ENCODE measurements around the gene LINC00237. TPM values are rescaled to one million over a fixed set of nuclear protein-coding genes. Genes with fewer than 3 reads are reported as not detected.

Gene LINC00237
- total and polyA plus RNA-seq, 9 of the 15 experiments (the other 6 are each of a cell fraction or from before 2014, with no cell fraction given), result not detected

DNA sequence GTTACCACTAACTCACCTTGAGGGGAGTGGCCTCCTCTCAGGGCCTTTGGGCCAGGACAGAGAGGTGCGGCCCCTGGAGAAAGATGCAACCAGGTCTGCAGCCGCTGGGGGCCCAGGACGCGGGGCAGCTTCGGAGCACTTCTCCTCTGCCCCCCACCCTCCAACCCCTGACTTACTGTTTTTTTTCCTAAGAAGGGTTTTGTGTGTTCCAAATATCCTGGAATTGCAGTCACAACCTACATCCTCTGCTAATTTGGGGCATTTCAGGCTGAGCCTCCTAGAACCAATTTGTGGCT is 1.7 kb downstream of the LINC00237 start (continued):
- TF ChIP-seq GABPB2 (CRISPR knock-in tag; conservative IDR thresholded peaks at IDR 0.05) (no peak), NFXL1 (CRISPR knock-in tag; IDR thresholded peaks at IDR 0.05) (no peak)
- TF ChIP-seq, protein P1, sequence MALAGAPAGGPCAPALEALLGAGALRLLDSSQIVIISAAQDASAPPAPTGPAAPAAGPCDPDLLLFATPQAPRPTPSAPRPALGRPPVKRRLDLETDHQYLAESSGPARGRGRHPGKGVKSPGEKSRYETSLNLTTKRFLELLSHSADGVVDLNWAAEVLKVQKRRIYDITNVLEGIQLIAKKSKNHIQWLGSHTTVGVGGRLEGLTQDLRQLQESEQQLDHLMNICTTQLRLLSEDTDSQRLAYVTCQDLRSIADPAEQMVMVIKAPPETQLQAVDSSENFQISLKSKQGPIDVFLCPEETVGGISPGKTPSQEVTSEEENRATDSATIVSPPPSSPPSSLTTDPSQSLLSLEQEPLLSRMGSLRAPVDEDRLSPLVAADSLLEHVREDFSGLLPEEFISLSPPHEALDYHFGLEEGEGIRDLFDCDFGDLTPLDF (CRISPR knock-in tag; IDR thresholded peaks at IDR 0.05), result no peak
- TF ChIP-seq, protein P2, sequence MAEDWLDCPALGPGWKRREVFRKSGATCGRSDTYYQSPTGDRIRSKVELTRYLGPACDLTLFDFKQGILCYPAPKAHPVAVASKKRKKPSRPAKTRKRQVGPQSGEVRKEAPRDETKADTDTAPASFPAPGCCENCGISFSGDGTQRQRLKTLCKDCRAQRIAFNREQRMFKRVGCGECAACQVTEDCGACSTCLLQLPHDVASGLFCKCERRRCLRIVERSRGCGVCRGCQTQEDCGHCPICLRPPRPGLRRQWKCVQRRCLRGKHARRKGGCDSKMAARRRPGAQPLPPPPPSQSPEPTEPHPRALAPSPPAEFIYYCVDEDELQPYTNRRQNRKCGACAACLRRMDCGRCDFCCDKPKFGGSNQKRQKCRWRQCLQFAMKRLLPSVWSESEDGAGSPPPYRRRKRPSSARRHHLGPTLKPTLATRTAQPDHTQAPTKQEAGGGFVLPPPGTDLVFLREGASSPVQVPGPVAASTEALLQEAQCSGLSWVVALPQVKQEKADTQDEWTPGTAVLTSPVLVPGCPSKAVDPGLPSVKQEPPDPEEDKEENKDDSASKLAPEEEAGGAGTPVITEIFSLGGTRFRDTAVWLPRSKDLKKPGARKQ (CRISPR knock-in tag; IDR thresholded peaks at IDR 0.05), result no peak

DNA sequence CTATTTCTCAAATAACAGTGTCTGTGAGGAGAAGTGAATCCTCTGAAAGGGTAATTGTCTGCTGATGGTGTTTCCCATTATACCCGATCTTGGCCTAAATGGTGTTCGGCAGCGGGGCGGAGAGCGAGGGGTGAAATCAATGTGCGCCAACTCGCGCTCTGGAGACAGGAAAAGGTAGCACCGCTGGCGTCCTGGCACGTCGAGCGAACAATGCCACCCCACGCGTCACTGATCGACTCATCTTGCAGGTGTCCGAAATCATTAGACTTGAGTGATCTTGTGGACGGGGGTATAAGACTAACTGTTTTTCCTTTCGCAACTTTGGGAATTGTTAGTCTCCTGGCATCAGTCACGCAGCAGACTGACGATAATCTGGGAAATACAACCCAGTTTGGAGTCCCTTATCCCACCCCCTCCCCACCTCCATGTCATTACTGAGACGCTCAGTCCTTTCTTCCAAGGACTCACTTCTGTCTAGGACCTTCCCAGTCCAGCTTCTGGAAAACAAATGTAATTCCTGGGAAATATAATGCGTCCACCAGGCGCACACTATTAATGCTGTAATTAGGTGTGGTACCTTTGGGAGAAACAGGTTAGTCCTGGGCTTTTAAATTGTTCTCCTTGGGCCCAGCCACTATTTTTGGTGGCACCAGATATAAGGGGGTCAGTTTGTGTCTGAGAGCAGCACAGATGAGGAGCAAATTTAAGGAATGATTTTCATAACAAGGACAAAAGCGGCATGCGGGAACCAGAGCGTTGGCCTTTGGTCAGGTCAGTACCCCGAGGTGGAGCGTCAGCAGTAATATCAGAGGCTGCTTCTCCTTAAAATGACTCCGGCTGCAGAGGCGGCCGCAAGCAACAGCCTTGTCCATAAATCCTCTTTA is 2.3 kb downstream of the LINC00237 start:
- WGBS (ENCODE audit: insufficient coverage, low coverage, missing lambda C conversion rate), result 41% methylated on average over 11 of the region's 32 CpGs
- Histone ChIP-seq H3K79me2 (ENCODE audit: control insufficient read depth, insufficient read depth, low read length) (no peaks in the 10 kb centered on the region), H2AFZ (ENCODE audit: low read depth, low read length) (no peak overlapping the region), H3K36me3 (ENCODE audit: control insufficient read depth, insufficient read depth, low read length) (no peaks in the 10 kb centered on the region), H3K27me3 (ENCODE audit: control insufficient read depth in 2 of 2, insufficient read depth in 2 of 2, low read length in 2 of 2) (peaks cover 7 to 17% of the 10 kb centered on the region in 2 experiments; a peak in 3 of 5 replicates), H4K20me1 (replicated peaks; ENCODE audit: control insufficient read depth, insufficient read depth, low read length) (no peaks in the 10 kb centered on the region), H3K4me3 (no peak overlapping the region), H3K9me3 (replicated peaks; ENCODE audit: control insufficient read depth, insufficient read depth, low read depth, low read length) (no peaks in the 10 kb centered on the region), H3K27ac (ENCODE audit: extremely low read depth, low read depth, low read length) (no peak overlapping the region), H3K4me1 (replicated peaks in 1 of 2; ENCODE audit: control insufficient read depth in 2 of 2, insufficient read depth in 2 of 2, low read length in 2 of 2) (peaks cover 0 to 24% of the 10 kb centered on the region in 2 experiments; a peak in 3 of 5 replicates), H3K9me1 (ENCODE audit: control insufficient read depth, insufficient read depth, low read length) (no peaks in the 10 kb centered on the region), H3K4me2 (ENCODE audit: insufficient read depth, low read length) (no peak overlapping the region), H3K9ac (ENCODE audit: insufficient read depth in 1 of 2, low read depth in 2 of 2, low read length in 2 of 2) (no peak overlapping the region)
- DNase-seq (ENCODE audit: extremely low read depth in 1 of 4, low spot score in 3 of 4), result no peak
- TF ChIP-seq, protein P3, sequence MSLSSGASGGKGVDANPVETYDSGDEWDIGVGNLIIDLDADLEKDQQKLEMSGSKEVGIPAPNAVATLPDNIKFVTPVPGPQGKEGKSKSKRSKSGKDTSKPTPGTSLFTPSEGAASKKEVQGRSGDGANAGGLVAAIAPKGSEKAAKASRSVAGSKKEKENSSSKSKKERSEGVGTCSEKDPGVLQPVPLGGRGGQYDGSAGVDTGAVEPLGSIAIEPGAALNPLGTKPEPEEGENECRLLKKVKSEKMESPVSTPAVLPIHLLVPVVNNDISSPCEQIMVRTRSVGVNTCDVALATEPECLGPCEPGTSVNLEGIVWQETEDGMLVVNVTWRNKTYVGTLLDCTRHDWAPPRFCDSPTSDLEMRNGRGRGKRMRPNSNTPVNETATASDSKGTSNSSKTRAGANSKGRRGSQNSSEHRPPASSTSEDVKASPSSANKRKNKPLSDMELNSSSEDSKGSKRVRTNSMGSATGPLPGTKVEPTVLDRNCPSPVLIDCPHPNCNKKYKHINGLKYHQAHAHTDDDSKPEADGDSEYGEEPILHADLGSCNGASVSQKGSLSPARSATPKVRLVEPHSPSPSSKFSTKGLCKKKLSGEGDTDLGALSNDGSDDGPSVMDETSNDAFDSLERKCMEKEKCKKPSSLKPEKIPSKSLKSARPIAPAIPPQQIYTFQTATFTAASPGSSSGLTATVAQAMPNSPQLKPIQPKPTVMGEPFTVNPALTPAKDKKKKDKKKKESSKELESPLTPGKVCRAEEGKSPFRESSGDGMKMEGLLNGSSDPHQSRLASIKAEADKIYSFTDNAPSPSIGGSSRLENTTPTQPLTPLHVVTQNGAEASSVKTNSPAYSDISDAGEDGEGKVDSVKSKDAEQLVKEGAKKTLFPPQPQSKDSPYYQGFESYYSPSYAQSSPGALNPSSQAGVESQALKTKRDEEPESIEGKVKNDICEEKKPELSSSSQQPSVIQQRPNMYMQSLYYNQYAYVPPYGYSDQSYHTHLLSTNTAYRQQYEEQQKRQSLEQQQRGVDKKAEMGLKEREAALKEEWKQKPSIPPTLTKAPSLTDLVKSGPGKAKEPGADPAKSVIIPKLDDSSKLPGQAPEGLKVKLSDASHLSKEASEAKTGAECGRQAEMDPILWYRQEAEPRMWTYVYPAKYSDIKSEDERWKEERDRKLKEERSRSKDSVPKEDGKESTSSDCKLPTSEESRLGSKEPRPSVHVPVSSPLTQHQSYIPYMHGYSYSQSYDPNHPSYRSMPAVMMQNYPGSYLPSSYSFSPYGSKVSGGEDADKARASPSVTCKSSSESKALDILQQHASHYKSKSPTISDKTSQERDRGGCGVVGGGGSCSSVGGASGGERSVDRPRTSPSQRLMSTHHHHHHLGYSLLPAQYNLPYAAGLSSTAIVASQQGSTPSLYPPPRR (CRISPR knock-in tag; IDR thresholded peaks at IDR 0.05; ENCODE audit: borderline replicate concordance), result no peak
- TF ChIP-seq SMAD1 (IDR thresholded peaks at IDR 0.05; ENCODE audit: low read depth, low read length, partially characterized antibody) (no peak), HNRNPLL (IDR thresholded peaks at IDR 0.05; ENCODE audit: low read depth, low read length, poor library complexity, severe bottlenecking) (no peak)
- BruUV-seq (replicated peaks), result no TSS peak
- intact Hi-C loops (cut with micrococcal nuclease) (no loop called here), in situ Hi-C loops (cut with MboI) (no loop called here)
- FAIRE-seq, result no peak
- POLR2A ChIA-PET, result no interaction called here
- CTCF ChIA-PET (ENCODE audit: low intra/inter-chr PET ratio), result no interaction called here
- no peak for ATAC-seq
